Activated T-cell treated with anti-CD3 and anti-CD28 coated beads, Interleukin-2, amount 50 U/mL, for 4 hours (primary cell): Measurements from ENCODE around the gene UNC5C. TPM values are rescaled to one million over a fixed set of nuclear protein-coding genes. Genes with fewer than 3 reads are reported as not detected.

Source experiments
- ATAC-seq, 2 donors: fragments of 200-7000 bp; cut with Tn5 transposase; one replicate each; pipeline ENCODE4 v1.10.0; 2021
- DNase-seq: peaks from one replicate; pipeline ENCODE4 v3.0.0-alpha.2; 2020
- H3K27me3 Mint-ChIP-seq: one replicate; pipeline ENCODE4 v1.8.0; 2021; ENCODE audit warnings: low read depth, mixed read lengths
- H3K36me3 Mint-ChIP-seq: one replicate; pipeline ENCODE4 v1.8.0; 2022; ENCODE audit warnings: mixed read lengths; ENCODE audit not compliant: insufficient read depth
- H3K4me1 Mint-ChIP-seq: one replicate; pipeline ENCODE4 v1.8.0; 2021; ENCODE audit warnings: low read depth, mixed read lengths
- H3K4me3 Mint-ChIP-seq: one replicate; pipeline ENCODE4 v1.8.0; 2021; ENCODE audit warnings: mild to moderate bottlenecking, moderate library complexity, mixed read lengths
- H3K9me3 Mint-ChIP-seq: one replicate; pipeline ENCODE4 v1.8.0; 2021; ENCODE audit warnings: mixed read lengths
- total RNA-seq, 3 donors: library from RNA; stranded (reverse); gene quantifications; one replicate each; pipeline ENCODE4 v1.2.1, GENCODE V29; 2021

The UNC5C gene
- total RNA-seq, 3 donors from 2014 or later, result 0.08 TPM; not detected in 2

DNA sequence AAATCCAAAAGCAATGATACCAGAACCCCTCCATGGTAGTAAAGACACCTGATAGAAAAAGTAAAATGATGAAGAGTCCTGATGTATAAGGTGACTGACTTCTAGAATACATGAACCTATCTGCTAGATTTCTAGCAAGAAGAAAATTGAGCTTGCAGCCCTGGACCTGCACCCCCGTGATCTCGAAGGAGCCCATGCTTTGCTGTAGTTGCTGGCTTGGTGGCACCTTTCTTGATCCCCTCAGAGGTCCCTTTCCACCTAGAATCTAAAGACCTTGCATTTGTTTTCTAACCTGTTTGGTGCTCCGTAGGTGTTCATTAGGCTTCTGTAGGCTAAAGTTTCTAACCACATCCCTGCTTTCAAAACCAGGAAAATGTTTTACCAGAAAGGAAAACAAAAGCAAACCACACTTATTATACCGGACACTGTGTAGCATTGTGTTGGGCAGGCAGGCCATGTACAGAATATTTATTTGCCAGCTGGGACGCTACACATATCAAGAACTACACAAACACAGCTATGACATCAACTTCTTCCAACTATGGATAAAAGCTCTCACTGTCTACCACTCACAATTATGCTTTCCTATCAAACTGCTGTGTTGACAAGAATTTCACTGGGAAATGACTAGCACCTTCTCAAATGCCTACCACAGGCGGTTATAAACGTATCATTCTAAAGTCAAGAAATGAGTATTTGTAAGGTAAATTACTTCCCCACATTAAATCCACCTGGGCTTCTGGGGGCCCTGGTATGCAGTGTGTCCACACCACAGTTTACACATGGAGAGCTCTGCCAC is 316.2 kb downstream of the UNC5C start:
- H3K36me3 Mint-ChIP-seq, result no peaks in the 10 kb centered on the region

DNA sequence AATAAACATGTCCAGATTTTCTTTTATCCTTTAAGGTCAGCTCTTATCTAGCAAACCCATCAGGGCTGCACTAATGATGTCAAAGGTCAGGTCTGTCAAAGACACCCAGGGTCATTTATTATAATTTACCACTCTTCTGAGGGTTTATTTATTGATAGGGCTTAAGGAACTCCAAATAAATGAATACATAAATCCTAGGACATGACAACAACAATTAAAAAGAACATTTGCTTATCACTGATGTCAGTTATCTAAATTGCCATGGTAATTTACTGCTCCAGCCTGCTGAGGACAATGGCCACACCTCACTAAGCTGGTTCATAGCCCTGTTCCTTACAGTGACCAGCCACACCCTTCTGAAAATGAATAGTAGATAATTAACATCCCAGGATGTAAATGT is 317.1 kb downstream of the UNC5C start:
- Mint-ChIP-seq H3K4me3 (no peak overlapping the region), H3K36me3 (no peaks in the 10 kb centered on the region), H3K9me3 (no peaks in the 10 kb centered on the region), H3K27me3 (no peaks in the 10 kb centered on the region), H3K4me1 (no peaks in the 10 kb centered on the region)
- no peak for ATAC-seq
- DNase-seq, result no peak

More for the DNA sequence above, 316.2 kb downstream of the UNC5C start:
- ATAC-seq, result no peak
- H3K27me3 Mint-ChIP-seq, result no peaks in the 10 kb centered on the region
- no peak for DNase-seq
- H3K9me3 Mint-ChIP-seq, result no peaks in the 10 kb centered on the region
- no peaks in the 10 kb centered on the region for H3K4me1 Mint-ChIP-seq
- no peak overlapping the region for H3K4me3 Mint-ChIP-seq

DNA sequence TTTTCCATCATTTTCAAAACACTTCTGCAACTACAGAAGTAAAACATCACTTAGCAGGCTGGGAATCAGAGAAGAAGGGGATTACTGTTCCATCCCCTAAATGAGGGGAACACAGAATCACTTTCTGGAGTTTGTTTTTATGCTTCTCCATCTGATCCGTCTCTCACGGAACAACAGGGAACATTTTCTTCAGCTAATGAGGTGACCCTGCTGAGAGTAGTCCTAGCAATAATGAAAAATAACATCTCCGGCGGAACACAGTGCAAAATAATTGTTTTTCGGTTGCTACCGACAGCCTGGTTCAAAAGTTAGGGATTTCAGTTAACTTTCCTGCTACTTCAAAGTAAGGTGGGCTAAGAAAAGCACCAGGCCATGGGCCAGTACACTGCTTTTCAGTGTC is 322.9 kb downstream of the UNC5C start:
- H3K36me3 Mint-ChIP-seq, result no peaks in the 10 kb centered on the region
- no peak overlapping the region for H3K4me3 Mint-ChIP-seq
- no peaks in the 10 kb centered on the region for H3K9me3 Mint-ChIP-seq
- DNase-seq, result no peak
- no peaks in the 10 kb centered on the region for H3K27me3 Mint-ChIP-seq
- H3K4me1 Mint-ChIP-seq, result no peaks in the 10 kb centered on the region
- no peak for ATAC-seq

- Mint-ChIP-seq H3K4me1 (no peaks in the 10 kb centered on the region), H3K9me3 (no peaks in the 10 kb centered on the region)
- DNase-seq, result no peak
These were observed 324.4 kb downstream of the UNC5C start for GRCh38 chr4:95224402-95224801.

GRCh38 chr4:95220205-95221175 is 328.3 kb downstream of the UNC5C start:
- Mint-ChIP-seq H3K36me3 (no peaks in the 10 kb centered on the region), H3K4me1 (no peaks in the 10 kb centered on the region), H3K9me3 (no peaks in the 10 kb centered on the region), H3K27me3 (peaks cover 1% of the 10 kb centered on the region), H3K4me3 (no peak overlapping the region)
- DNase-seq (no peak), ATAC-seq (no peak)

More at GRCh38 chr4:95224402-95224801, 324.4 kb downstream of the UNC5C start:
- ATAC-seq, result no peak
- Mint-ChIP-seq H3K27me3 (no peaks in the 10 kb centered on the region), H3K36me3 (no peaks in the 10 kb centered on the region), H3K4me3 (no peak overlapping the region)

- Mint-ChIP-seq H3K4me3 (no peak overlapping the region), H3K27me3 (peaks cover 1% of the 10 kb centered on the region), H3K36me3 (no peaks in the 10 kb centered on the region), H3K9me3 (no peaks in the 10 kb centered on the region), H3K4me1 (no peaks in the 10 kb centered on the region)
- ATAC-seq, result no peak
- DNase-seq, result no peak
These were observed 329.7 kb downstream of the UNC5C start for GRCh38 chr4:95219109-95219508.

GRCh38 chr4:95217197-95217596 is 331.6 kb downstream of the UNC5C start:
- ATAC-seq (no peak), DNase-seq (no peak)
- Mint-ChIP-seq H3K9me3 (no peaks in the 10 kb centered on the region), H3K4me3 (no peak overlapping the region), H3K4me1 (no peaks in the 10 kb centered on the region), H3K36me3 (no peaks in the 10 kb centered on the region), H3K27me3 (peaks cover 1% of the 10 kb centered on the region)

DNA sequence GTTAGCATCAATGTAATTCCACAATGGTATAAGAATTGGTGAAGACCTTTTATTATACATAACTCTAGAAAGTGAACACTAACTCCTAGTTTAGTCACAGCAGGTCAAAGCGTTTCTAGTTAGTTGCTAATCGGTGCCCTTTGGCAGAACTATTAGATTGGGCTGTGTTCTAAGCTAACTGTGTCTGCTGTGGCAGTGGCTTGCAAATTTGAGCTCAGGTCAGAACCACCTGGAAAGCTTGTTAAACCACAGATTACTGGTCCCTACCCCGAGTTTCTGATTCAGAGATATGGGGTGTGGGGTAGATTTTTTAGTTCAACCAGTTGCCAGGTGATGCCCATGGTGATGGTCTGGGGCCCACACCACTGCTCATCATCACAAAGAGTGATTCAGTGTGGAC is 332.1 kb downstream of the UNC5C start:
- ATAC-seq, result no peak

GRCh38 chr4:95215991-95216605 is 332.7 kb downstream of the UNC5C start:
- no peak for DNase-seq
- Mint-ChIP-seq H3K9me3 (no peaks in the 10 kb centered on the region), H3K4me3 (no peak overlapping the region), H3K27me3 (peaks cover 1% of the 10 kb centered on the region), H3K4me1 (no peaks in the 10 kb centered on the region), H3K36me3 (no peaks in the 10 kb centered on the region)
- ATAC-seq, result no peak

More for the DNA sequence above, 332.1 kb downstream of the UNC5C start:
- Mint-ChIP-seq H3K4me1 (no peaks in the 10 kb centered on the region), H3K27me3 (peaks cover 1% of the 10 kb centered on the region), H3K9me3 (no peaks in the 10 kb centered on the region), H3K4me3 (no peak overlapping the region), H3K36me3 (no peaks in the 10 kb centered on the region)
- no peak for DNase-seq

DNA sequence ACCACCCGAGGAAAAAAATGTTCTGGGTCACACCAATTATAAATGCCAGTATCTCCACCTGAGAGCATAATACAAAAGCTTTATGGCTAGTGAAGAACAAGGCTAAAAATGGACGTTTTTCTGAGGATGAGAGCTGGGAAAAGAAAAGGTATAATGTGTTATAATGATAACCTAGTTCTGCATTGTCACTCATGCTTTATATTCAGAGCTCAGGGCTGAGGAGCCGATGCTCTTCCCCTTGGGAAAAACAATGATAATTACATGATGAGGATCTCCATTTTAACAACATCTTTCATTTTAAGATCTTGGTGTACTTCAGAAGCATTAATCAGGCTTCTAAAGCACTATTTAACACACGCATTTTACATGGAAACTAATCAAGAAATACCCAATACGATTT is 333.7 kb downstream of the UNC5C start:
- ATAC-seq, result no peak
- H3K4me3 Mint-ChIP-seq, result no peak overlapping the region
- H3K36me3 Mint-ChIP-seq, result no peaks in the 10 kb centered on the region
- H3K4me1 Mint-ChIP-seq, result no peaks in the 10 kb centered on the region
- no peak for DNase-seq
- H3K27me3 Mint-ChIP-seq, result peaks cover 1% of the 10 kb centered on the region
- no peaks in the 10 kb centered on the region for H3K9me3 Mint-ChIP-seq

GRCh38 chr4:95214408-95214807 is 334.4 kb downstream of the UNC5C start:
- no peak overlapping the region for H3K4me3 Mint-ChIP-seq
- no peaks in the 10 kb centered on the region for H3K9me3 Mint-ChIP-seq

DNA sequence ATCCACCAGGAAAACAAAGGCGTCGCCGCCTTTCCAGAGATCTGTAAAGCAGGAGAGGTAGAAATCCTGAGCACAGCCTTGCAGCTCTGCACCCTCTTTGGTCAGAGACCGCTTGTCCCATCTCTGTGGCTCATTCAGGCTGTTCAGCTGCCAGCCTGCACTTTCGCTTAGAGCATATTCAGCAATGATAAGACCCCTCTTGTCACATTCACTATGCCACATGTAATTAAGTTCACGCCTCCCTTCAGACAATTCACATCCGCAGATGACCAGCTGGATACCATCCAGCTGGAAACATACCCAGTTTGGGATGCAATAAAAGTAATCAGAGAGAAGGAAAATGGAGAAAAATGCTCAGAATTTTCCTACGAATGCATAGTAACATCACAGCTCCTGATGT is 335.4 kb downstream of the UNC5C start:
- Mint-ChIP-seq H3K4me3 (no peak overlapping the region), H3K27me3 (peaks cover 1% of the 10 kb centered on the region), H3K4me1 (no peaks in the 10 kb centered on the region), H3K36me3 (no peaks in the 10 kb centered on the region), H3K9me3 (no peaks in the 10 kb centered on the region)
- DNase-seq (no peak), ATAC-seq (no peak)

More at GRCh38 chr4:95214408-95214807, 334.4 kb downstream of the UNC5C start:
- Mint-ChIP-seq H3K27me3 (peaks cover 1% of the 10 kb centered on the region), H3K36me3 (no peaks in the 10 kb centered on the region), H3K4me1 (no peaks in the 10 kb centered on the region)
- DNase-seq (no peak), ATAC-seq (no peak)

GRCh38 chr4:95212692-95213091 is 336.1 kb downstream of the UNC5C start:
- no peaks in the 10 kb centered on the region for H3K36me3 Mint-ChIP-seq
- DNase-seq (no peak), ATAC-seq (no peak)
- no peaks in the 10 kb centered on the region for H3K4me1 Mint-ChIP-seq
- H3K27me3 Mint-ChIP-seq, result peaks cover 1% of the 10 kb centered on the region
- no peaks in the 10 kb centered on the region for H3K9me3 Mint-ChIP-seq
- no peak overlapping the region for H3K4me3 Mint-ChIP-seq

DNA sequence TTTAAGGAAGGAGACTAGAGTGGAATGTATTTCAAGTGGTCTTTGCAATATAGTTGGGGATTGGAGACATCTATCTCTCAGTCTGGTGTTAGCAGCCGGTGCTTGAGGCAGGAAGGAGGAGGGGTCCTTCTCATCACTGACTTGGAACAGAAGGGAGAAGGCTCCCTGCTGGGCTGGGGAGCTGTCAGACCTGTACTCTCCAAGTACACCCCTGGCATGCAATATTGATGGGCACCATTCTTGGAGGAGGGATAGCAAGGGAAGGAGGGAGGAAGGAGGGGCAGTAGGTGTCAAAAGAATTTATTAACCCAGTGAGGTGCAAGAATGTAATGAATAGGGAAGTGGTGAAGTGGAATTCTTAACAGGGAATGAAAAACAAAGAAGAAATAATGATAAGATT is 338.8 kb downstream of the UNC5C start:
- ATAC-seq (no peak), DNase-seq (no peak)
- Mint-ChIP-seq H3K4me3 (no peak overlapping the region), H3K27me3 (no peaks in the 10 kb centered on the region), H3K36me3 (no peaks in the 10 kb centered on the region), H3K9me3 (no peaks in the 10 kb centered on the region), H3K4me1 (no peaks in the 10 kb centered on the region)
